ENCODE data around the gene CCDC27. TPM values are rescaled to one million over a fixed set of nuclear protein-coding genes. Genes with fewer than 3 reads are reported as not detected.

Gene CCDC27
- total RNA-seq: not detected

DNA sequence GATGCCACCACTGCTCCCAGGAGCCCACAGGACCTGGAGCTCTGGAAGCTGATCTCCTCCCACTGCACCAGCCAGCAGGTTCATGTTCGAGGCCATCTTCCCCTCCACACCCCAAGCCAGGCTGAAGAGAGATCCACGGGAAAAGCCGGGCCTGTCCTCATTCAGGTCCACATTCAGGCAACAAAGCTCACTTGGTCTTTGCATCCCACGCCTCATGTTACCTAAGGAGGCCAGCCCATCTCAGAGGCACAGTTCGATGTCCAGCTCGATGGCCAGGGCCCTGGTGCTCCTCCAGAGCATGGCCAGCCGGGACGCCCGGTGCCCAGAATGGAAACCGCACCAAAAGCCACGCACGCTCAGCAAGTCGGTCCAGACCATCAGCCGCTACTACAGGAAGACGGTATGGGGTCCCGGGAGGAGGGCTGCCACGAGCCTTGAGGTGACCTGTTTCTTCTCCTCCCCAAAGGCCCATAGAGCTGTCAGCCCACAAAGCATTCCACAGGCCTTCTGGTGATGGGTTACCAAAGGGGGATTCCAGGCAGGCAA, at the start of gene CCDC27:
Gene CCDC27, plus strand, starts transcription at position 51 of the 546 bp plus-strand sequence. Its CDS starts 32 bp downstream, at position 83.
- no peak for DNase-seq
- H3K27me3 ChIP-seq: no peaks in the 10 kb centered on the region
- H3K36me3 ChIP-seq: no peaks in the 10 kb centered on the region
- peaks cover 0 to 7% (median 0%) of the 10 kb centered on the region in 4 donors for H3K4me1 ChIP-seq
- no peaks in the 10 kb centered on the region for H3K9me3 ChIP-seq
- H3K27ac ChIP-seq: no peak within 1 kb of the TSS
- TF ChIP-seq, protein P1, sequence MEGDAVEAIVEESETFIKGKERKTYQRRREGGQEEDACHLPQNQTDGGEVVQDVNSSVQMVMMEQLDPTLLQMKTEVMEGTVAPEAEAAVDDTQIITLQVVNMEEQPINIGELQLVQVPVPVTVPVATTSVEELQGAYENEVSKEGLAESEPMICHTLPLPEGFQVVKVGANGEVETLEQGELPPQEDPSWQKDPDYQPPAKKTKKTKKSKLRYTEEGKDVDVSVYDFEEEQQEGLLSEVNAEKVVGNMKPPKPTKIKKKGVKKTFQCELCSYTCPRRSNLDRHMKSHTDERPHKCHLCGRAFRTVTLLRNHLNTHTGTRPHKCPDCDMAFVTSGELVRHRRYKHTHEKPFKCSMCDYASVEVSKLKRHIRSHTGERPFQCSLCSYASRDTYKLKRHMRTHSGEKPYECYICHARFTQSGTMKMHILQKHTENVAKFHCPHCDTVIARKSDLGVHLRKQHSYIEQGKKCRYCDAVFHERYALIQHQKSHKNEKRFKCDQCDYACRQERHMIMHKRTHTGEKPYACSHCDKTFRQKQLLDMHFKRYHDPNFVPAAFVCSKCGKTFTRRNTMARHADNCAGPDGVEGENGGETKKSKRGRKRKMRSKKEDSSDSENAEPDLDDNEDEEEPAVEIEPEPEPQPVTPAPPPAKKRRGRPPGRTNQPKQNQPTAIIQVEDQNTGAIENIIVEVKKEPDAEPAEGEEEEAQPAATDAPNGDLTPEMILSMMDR (IDR thresholded peaks at IDR 0.05): no peak
- no peak for TF ChIP-seq POLR2A (IDR thresholded peaks at IDR 0.05)
- H3K4me3 ChIP-seq: no peak within 1 kb of the TSS

DNA sequence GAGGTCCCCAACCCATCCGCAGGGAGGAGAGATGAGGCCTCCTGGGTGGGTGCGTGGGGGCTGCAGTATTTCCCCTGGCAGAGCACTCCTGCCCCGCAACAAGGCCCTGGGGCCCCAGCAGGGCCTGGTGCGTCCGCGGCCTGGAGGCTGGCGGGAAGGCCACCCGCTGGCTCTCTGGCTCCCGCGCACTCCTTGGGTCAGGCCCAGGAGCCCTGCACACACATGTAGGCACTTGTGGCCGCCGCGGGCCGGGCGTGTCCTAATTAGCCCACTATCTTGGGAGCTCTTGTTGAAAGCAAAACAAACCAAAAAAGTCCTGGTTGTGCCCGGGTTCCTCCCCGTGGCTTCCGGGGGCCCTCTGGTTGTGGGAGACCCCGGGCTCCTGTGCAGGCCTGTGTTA, 49.7 kb upstream of the CCDC27 start:
- no peak for DNase-seq
- Histone ChIP-seq H3K27me3 (no peaks in the 10 kb centered on the region), H3K36me3 (no peaks in the 10 kb centered on the region), H3K9me3 (no peaks in the 10 kb centered on the region), H3K4me1 (no peaks in the 10 kb centered on the region), H3K27ac (no peak overlapping the region), H3K4me3 (no peak overlapping the region)
- TF ChIP-seq, protein P1 (IDR thresholded peaks at IDR 0.05): no peak

- Histone ChIP-seq H3K9me3 (no peaks in the 10 kb centered on the region), H3K36me3 (no peaks in the 10 kb centered on the region), H3K27ac (no peak overlapping the region), H3K4me1 (no peaks in the 10 kb centered on the region), H3K4me3 (no peak overlapping the region), H3K27me3 (no peaks in the 10 kb centered on the region)
- DNase-seq: no peak
- TF ChIP-seq POLR2A (IDR thresholded peaks at IDR 0.05): no peak
- TF ChIP-seq, protein P1 (IDR thresholded peaks at IDR 0.05): no peak
Measured at GRCh38 chr1:3702990-3703728, 49.1 kb upstream of the CCDC27 start.

DNA sequence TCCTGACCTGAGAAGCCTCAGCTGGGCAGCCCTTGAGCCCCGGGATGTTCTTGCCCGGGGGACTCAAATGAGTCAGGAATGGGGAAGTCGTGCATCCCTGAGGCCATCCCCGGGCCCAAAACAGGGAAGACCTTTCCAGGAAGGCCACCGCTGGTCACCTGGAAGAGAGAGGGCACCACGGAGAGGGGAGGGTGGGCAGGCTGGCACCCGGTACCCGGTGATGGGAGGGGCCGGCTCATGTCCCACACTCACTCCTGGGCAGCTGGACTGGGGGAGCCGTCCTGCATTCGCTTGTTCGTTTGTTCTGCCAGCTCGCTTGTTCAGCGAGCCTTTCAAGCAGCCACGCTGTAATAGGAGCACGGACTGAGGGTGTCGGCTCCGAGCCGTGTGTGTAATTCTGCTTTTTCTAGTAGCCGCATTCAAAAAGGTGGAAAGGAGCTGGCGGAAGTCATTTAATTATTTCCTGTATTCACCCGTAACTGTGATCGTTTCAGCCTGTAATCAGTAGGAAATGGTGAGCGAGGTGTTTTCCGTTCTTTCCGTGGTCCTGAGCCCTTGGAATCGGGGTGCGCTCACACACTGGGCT, 48.4 kb upstream of the CCDC27 start:
- H3K4me1 ChIP-seq: no peaks in the 10 kb centered on the region
- H3K9me3 ChIP-seq: no peaks in the 10 kb centered on the region
- TF ChIP-seq, protein P1 (IDR thresholded peaks at IDR 0.05): no peak
- no peak for TF ChIP-seq POLR2A (IDR thresholded peaks at IDR 0.05)
- no peaks in the 10 kb centered on the region for H3K27me3 ChIP-seq
- no peak overlapping the region for H3K27ac ChIP-seq
- no peak overlapping the region for H3K4me3 ChIP-seq
- DNase-seq: no peak
- no peaks in the 10 kb centered on the region for H3K36me3 ChIP-seq

DNA sequence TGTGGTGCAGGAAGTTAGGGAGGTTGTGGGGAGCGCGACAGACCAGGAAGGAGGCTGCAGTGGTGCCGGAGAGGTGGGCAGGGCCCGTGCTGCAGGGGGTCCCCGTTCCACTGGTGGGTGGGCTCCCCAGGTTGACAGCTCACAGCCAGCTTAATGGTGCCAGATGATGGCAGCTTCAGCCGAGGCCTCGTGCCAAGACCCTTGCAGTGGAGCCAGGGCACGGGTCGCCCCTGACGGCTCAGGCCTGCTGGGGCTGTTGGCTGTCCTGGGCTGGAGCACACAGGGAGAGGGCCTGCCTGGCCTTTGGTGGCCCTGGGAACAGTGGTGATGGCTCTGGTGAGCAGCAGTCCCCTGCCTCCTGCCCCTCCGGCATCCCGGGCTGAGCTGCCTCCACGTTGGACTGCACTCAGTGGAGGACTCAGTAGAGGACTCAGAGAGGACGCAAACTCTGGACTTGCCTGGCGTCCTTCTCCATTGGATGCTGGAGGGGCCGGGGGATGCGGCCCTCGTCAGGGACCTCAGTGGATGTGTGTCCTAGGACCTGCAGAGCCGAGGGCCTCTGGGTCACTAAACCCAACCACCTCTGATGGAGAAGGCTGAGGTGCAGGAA, 46.8 kb upstream of the CCDC27 start:
- no peak for DNase-seq
- H3K4me3 ChIP-seq: no peak overlapping the region
- no peaks in the 10 kb centered on the region for H3K9me3 ChIP-seq
- H3K27ac ChIP-seq: no peak overlapping the region
- no peaks in the 10 kb centered on the region for H3K27me3 ChIP-seq
- TF ChIP-seq, protein P1 (IDR thresholded peaks at IDR 0.05): no peak
- no peak for TF ChIP-seq POLR2A (IDR thresholded peaks at IDR 0.05)
- no peaks in the 10 kb centered on the region for H3K36me3 ChIP-seq
- no peaks in the 10 kb centered on the region for H3K4me1 ChIP-seq

All from Peyer's patch (tissue), 4 donors.